GM18870 (cell line): ENCODE results near the gene DHFR2.

Experiments used
- ATAC-seq: cut with Tn5 transposase; IDR thresholded peaks from one replicate; pipeline ENCODE4 v1.9.1; 2021; ENCODE audit warnings: moderate library complexity; ENCODE audit not compliant: unreplicated experiment

Gene DHFR2

DNA sequence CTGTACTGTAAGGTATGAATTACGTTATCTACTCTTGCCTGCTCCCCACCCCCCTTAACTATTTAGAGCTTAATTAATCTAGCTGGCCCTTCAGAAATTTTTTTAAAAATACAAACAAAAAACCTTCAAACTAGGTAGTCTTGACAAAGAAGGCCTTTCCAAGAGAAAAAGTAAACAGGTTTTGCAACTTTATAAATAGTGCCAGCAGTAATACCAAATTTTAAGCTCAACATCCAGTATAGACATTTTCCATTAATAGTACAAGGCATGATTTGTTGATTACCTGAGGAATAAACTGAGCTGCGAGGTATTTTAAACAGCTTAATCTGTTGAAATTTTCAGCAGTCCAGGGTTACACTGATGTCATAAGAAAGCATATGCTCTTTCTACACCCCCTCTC is 54.5 kb downstream of the DHFR2 start:
- ATAC-seq: no peak
